Measurements from ENCODE around the gene AP2A2.

The AP2A2 gene

DNA sequence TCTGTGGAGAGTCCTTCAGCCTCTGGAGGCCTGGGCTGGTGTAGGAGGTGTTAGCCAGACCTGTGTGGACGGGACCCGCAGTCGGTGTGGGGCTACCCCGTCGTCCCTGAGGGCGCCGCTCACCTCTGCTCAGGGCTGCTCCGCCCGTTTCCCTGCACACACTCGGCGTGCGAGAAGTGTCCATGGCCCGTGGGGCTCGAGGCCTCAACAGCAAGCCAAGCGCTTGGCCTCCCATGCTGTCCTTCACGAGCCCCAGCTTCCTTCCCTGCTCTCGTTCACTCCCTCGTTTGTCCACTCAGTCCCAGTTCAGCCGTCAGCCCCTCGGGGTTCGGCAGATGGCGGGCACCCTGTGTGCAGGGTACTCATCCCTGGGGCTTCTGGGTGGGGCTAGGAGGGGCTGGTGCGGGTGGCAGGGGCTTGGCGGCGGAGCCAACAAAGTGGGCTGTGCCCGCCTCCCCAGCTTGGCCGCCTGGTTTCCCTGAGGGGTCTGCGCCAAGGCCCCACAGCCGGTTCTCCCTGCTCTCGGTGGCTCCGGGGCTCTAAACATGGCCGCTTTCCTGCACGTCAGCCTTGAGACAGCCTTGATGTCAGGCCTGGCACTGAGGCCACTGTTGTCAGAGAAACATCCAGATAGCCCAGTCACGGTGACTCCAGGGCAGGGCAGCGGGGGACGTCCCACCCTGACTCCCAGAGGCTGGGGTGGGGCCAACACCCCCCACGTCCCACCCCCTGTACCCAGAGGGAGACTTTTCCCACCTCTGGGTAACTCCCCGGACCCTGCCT is 107.5 kb downstream of the AP2A2 start:
- TF ChIP-seq, protein P1, sequence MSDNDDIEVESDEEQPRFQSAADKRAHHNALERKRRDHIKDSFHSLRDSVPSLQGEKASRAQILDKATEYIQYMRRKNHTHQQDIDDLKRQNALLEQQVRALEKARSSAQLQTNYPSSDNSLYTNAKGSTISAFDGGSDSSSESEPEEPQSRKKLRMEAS (IDR thresholded peaks at IDR 0.05), result no peak
- 0 out of 2 replicates have a peak, but pooled peaks have one; percentile 32 for TF ChIP-seq ZBTB7A (IDR thresholded peaks at IDR 0.05; ENCODE audit: low read depth)

DNA sequence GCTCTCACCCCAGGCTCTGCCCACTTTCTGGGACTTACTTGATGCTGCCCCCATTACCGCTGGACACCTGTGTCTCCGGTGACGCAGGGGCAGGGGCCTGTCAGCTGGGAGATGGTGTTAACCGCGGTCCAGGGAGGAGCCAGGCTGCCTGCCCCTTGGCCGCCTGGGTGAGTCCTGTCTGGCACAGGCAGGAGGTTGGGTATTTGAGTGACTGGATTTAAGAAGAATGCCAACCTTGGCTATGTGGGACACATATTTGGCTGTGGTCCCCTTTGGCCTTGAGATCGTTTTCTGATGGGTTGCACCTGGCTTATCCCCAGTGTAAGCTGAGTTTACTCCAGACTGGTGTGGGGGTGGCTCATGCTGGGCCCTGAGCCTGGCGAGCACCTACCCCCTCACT is 108.3 kb downstream of the AP2A2 start:
- TF ChIP-seq CEBPB (IDR thresholded peaks at IDR 0.05) (no peak), YY1 (IDR thresholded peaks at IDR 0.05; ENCODE audit: low read depth) (no peak), TEAD4 (IDR thresholded peaks at IDR 0.05) (no peak), RAD21 (IDR thresholded peaks at IDR 0.05; ENCODE audit: low read depth) (no peak), EGR1 (IDR thresholded peaks at IDR 0.05) (no peak), ZBTB7A (IDR thresholded peaks at IDR 0.05; ENCODE audit: low read depth) (no peak), TAF1 (IDR thresholded peaks at IDR 0.05; ENCODE audit: low read depth) (no peak), EP300 (IDR thresholded peaks at IDR 0.05; ENCODE audit: borderline replicate concordance) (no peak), TCF12 (IDR thresholded peaks at IDR 0.05; ENCODE audit: low read depth) (no peak), NFIC (IDR thresholded peaks at IDR 0.05) (no peak), FOXM1 (IDR thresholded peaks at IDR 0.05; ENCODE audit: borderline replicate concordance, low read depth) (no peak), CREB1 (IDR thresholded peaks at IDR 0.05; ENCODE audit: low read depth) (no peak)
- TF ChIP-seq, protein P2, sequence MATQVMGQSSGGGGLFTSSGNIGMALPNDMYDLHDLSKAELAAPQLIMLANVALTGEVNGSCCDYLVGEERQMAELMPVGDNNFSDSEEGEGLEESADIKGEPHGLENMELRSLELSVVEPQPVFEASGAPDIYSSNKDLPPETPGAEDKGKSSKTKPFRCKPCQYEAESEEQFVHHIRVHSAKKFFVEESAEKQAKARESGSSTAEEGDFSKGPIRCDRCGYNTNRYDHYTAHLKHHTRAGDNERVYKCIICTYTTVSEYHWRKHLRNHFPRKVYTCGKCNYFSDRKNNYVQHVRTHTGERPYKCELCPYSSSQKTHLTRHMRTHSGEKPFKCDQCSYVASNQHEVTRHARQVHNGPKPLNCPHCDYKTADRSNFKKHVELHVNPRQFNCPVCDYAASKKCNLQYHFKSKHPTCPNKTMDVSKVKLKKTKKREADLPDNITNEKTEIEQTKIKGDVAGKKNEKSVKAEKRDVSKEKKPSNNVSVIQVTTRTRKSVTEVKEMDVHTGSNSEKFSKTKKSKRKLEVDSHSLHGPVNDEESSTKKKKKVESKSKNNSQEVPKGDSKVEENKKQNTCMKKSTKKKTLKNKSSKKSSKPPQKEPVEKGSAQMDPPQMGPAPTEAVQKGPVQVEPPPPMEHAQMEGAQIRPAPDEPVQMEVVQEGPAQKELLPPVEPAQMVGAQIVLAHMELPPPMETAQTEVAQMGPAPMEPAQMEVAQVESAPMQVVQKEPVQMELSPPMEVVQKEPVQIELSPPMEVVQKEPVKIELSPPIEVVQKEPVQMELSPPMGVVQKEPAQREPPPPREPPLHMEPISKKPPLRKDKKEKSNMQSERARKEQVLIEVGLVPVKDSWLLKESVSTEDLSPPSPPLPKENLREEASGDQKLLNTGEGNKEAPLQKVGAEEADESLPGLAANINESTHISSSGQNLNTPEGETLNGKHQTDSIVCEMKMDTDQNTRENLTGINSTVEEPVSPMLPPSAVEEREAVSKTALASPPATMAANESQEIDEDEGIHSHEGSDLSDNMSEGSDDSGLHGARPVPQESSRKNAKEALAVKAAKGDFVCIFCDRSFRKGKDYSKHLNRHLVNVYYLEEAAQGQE (IDR thresholded peaks at IDR 0.05; ENCODE audit: low read depth), result no peak
- TF ChIP-seq, protein P3, sequence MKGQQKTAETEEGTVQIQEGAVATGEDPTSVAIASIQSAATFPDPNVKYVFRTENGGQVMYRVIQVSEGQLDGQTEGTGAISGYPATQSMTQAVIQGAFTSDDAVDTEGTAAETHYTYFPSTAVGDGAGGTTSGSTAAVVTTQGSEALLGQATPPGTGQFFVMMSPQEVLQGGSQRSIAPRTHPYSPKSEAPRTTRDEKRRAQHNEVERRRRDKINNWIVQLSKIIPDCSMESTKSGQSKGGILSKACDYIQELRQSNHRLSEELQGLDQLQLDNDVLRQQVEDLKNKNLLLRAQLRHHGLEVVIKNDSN (IDR thresholded peaks at IDR 0.05), result no peak
- TF ChIP-seq, protein P1 (IDR thresholded peaks at IDR 0.05), result no peak

DNA sequence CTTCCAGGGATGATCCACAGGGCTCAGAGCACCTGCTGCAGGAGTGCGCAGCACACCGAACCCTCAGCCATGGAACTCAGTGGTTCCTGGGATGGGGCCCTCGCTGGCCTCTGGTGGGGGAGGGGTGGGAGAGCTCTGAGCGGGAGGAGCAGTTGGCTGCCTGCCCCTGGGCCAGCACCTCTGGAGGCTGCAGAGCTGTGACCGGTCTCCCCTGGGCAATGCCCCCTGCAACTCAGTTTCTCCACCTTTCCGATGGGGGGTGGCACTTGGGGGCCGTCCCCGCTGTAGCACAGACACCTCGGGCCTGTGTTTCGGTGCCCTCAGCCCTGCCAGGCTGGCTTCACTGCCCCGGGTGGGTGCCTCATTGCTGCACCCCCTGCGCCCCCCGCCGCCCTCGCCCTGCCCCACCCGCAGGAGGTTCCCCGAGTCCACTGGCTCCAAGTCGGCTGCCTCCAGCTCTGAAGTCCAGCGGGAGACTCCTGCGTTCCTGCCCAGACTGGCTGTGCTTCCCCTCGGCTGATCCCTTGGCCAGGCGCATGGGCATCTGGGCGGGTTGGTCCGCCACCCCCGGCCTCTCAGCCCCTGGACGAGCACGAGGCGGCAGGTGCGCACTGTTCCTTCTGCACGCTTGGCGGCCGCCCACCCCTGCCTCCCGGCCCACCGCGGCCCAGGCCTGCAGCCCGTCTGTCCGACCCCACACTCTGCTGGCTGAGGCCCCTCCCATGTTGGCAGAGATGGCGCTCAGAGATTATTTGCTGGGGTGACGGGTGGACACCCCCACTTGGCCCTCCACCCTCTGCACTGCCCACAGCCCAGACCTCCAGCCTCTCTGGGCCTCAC is 109.0 kb downstream of the AP2A2 start:
- TF ChIP-seq, protein P2 (IDR thresholded peaks at IDR 0.05; ENCODE audit: low read depth), result no peak
- TF ChIP-seq EGR1 (IDR thresholded peaks at IDR 0.05), result no peak
- TF ChIP-seq, protein P3 (IDR thresholded peaks at IDR 0.05), result no peak
- no peak for TF ChIP-seq CEBPB (IDR thresholded peaks at IDR 0.05)
- TF ChIP-seq, protein P1 (IDR thresholded peaks at IDR 0.05), result no peak
- no peak for TF ChIP-seq NFIC (IDR thresholded peaks at IDR 0.05)
- no peak for TF ChIP-seq YY1 (IDR thresholded peaks at IDR 0.05; ENCODE audit: low read depth)
- no peak for TF ChIP-seq ZBTB7A (IDR thresholded peaks at IDR 0.05; ENCODE audit: low read depth)
- no peak for TF ChIP-seq FOXM1 (IDR thresholded peaks at IDR 0.05; ENCODE audit: borderline replicate concordance, low read depth)
- no peak for TF ChIP-seq TEAD4 (IDR thresholded peaks at IDR 0.05)
- no peak for TF ChIP-seq EP300 (IDR thresholded peaks at IDR 0.05; ENCODE audit: borderline replicate concordance)

DNA sequence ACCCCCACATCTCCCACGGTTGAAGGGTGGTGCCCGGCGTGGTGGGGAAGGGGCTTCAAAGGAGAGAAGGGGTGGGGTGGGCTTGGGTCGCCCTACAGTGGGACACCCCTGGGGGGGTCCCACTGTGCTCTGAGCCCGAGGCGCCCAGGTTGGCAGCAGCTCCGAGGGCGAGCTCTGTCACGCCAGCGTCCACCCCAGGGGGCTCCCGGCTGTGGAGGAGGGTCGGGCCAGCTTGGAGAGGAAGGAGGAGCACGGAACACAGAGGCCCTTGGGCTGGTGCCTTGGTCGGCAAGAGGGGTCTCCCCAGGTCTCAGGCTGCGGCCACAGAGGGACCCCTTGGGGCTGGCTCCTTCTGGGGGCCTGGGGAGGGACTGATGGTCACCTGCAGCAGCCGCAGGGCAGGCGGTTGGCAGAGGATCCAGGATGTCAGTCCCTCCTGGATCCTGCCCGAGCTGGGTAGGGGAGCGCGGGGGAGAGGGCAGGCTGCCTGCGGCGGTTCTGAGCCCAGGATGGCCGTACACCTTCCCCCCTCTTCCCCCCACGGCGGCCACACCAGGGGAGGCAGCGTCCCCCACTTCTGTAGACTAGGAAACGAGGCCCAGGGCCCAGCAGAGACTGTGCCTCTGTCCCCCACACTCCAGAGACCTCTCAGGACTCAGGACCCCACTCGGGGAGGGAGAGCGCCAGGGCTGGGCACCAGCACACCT is 110.1 kb downstream of the AP2A2 start:
- TF ChIP-seq TEAD4 (IDR thresholded peaks at IDR 0.05), result no peak
- TF ChIP-seq, protein P2 (IDR thresholded peaks at IDR 0.05; ENCODE audit: low read depth), result no peak
- no peak for TF ChIP-seq CEBPB (IDR thresholded peaks at IDR 0.05)
- TF ChIP-seq YY1 (IDR thresholded peaks at IDR 0.05; ENCODE audit: low read depth), result no peak
- no peak for TF ChIP-seq FOXM1 (IDR thresholded peaks at IDR 0.05; ENCODE audit: borderline replicate concordance, low read depth)
